ENCODE measurements around the gene BBIP1.
A peak's percentile ranks its signal among the peaks of the same experiment; 100 is the strongest.

Gene BBIP1

DNA sequence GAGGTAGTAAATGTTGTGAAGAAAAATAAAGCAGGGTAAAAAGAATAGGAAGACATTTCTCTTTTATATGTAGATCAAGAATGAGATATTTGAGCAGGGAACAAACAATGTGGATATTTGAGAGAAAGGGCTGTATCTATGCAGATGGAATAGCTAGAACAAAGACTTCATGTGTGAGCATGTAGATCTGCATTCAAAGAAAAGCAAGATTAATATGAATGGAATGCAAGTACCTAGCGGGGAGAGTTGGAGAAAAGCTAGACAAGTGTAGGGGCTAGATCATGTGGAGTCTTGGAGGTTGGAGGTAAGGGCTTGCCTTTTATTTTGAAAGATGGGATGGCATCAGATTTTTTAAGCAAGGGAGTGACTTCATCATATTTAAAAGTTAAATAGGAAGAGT, 27.5 kb upstream of the BBIP1 start:
- Mint-ChIP-seq H3K36me3 (ENCODE audit: low read depth) (peaks cover 69% of the 10 kb centered on the region), H3K4me3 (no peak overlapping the region), H3K27ac (no peak overlapping the region), H3K4me1 (ENCODE audit: low read depth) (peaks cover 60% of the 10 kb centered on the region), H3K9me3 (no peaks in the 10 kb centered on the region), H3K27me3 (no peaks in the 10 kb centered on the region)
- intact Hi-C loops (cut with micrococcal nuclease), result no loop called here

DNA sequence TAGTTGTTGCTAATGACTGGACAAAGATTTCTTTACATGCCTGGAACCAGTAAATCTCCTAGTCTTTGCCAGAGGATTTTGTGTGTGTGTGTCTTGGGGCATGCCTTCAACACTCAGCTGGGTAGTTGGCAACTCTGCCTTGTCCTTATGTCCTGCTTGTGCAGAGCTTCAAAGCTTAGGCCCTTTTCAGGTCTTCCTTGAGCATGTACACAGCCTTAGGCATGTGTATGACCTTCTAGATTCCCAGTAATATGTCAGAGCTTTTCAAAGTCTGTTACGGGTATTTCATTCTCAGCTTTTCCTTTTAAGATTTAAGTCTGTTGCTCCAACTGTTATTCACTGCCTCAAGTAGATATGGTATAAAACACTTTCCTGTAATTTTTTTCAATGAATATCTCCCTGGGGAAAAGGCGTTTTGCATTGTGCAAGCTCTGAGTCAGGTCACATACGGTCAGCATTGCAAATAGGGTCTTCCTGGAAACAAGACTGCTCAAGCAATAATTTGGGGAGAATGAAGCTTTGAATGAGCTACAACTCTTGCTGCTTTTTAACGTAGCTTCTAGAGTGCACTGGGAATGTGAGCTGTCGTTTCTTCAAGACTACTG, 25.9 kb upstream of the BBIP1 start:
- Mint-ChIP-seq H3K4me3 (no peak overlapping the region), H3K4me1 (ENCODE audit: low read depth) (peaks cover 46% of the 10 kb centered on the region), H3K27me3 (no peaks in the 10 kb centered on the region), H3K9me3 (no peaks in the 10 kb centered on the region), H3K27ac (no peak overlapping the region), H3K36me3 (ENCODE audit: low read depth) (peaks cover 77% of the 10 kb centered on the region)
- intact Hi-C loops (cut with micrococcal nuclease), result no loop called here

DNA sequence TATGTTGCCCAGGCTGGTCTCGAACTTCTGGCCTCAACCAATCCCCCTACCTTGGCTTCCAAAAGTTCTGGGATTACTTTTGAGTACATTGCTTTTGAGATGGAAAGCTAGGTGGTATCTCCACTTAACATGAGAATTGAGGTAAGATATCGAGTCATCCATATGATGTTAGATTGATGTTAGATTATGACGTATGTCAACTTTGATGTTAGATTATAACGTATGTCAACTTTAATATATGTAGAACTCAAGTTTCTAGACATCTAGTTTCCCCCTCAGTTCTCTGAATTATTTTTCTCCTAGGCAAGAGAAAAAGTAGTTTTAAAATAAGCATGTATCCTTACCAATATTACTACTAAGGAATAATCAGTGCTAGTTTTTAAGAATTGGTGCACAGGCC, 20.4 kb upstream of the BBIP1 start:
- H3K9me3 Mint-ChIP-seq, result no peaks in the 10 kb centered on the region
- intact Hi-C loops (cut with micrococcal nuclease), result no loop called here
- no peaks in the 10 kb centered on the region for H3K27me3 Mint-ChIP-seq
- peaks cover 45% of the 10 kb centered on the region for H3K36me3 Mint-ChIP-seq (ENCODE audit: low read depth)
- no peak overlapping the region for H3K4me3 Mint-ChIP-seq
- H3K4me1 Mint-ChIP-seq (ENCODE audit: low read depth), result peaks cover 23% of the 10 kb centered on the region
- no peak overlapping the region for H3K27ac Mint-ChIP-seq

DNA sequence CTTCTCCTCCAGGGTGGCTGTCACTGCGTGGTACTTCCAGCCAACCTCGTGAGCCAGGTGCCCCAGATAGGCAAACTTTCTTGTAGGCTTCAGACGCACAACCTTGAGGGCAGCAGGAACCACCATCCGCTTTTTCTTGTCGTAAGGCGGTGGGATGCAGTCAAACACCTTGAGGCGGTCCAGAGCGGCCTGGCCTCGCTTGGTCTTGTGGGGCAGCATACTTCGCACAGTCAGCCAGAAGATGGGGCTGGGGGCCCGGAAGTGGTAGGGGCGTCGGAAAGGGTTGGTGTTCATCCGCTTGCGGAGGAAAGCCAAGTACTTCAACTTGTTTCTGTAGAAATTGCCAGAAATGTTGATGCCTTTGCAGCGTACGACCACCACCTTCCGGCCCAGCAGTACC, 17.8 kb upstream of the BBIP1 start:
- no peak overlapping the region for H3K4me3 Mint-ChIP-seq
- peaks cover 8% of the 10 kb centered on the region for H3K4me1 Mint-ChIP-seq (ENCODE audit: low read depth)
- intact Hi-C loops (cut with micrococcal nuclease), result no loop called here
- no peaks in the 10 kb centered on the region for H3K27me3 Mint-ChIP-seq
- peaks cover 25% of the 10 kb centered on the region for H3K36me3 Mint-ChIP-seq (ENCODE audit: low read depth)
- H3K27ac Mint-ChIP-seq, result no peak overlapping the region
- H3K9me3 Mint-ChIP-seq, result no peaks in the 10 kb centered on the region

DNA sequence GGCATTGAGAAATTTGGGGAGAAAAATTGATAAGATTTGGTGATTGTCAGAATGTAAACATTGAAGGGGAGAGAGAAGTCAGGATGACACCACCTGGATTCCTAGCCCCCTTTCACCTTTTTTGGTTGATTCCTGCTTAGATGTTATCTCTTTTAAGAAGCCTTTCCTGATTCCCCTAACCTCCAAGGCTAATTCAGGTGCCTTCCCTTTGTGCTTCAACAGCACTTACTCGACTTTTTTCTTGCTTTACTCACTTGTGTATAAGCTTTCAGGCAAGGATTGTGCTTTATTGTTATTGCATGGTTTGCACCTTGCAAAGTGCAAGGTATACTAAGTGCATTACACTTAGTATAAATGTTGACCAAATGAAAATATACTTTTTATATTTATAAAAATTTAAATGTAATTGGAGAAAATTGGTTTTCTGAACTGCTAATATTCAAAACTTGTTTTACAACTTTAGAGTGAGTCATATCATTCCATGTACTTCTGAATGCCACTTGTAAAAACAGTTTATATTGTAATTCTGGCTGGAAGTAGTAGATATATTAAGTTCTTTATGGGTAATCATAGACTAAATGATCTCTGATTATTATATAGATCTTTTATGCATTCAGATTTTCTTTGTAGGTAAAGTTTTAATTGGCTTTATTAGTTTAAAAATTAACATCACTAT, 13.7 kb upstream of the BBIP1 start:
- H3K27me3 Mint-ChIP-seq, result no peaks in the 10 kb centered on the region
- H3K27ac Mint-ChIP-seq, result no peak overlapping the region
- no peak overlapping the region for H3K4me3 Mint-ChIP-seq
- H3K36me3 Mint-ChIP-seq (ENCODE audit: low read depth), result peaks cover 12% of the 10 kb centered on the region
- no peaks in the 10 kb centered on the region for H3K9me3 Mint-ChIP-seq
- intact Hi-C loops (cut with micrococcal nuclease), result no loop called here
- peaks cover 8% of the 10 kb centered on the region for H3K4me1 Mint-ChIP-seq (ENCODE audit: low read depth)

DNA sequence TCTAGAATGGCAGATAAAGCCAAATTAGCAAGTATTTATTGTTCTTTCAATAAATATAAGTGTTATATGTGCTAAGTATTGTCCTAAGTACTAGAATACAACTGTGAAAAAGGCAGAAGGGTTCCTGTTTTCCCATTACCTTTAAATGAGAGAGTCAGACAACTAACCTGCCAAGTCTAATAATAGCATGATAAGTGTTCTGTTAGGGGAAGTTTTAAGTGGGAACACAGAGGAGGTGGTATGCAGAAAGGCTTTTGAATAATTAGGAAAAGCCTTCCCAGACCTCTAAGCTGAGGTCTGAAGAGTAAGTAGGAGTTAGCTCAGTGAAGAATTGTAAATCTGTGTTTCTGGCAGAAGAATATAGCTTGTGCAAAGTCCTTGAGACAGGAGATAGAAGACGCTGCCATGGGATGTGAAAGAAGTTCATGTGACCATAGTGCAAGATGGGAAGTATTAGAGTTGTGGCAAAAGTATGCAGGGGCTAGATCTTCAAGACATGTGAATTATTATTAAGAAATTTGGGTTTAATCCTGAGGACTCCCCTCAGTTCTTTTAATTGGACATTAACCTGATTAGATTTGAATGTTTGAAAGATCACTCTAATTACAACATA, 12.9 kb upstream of the BBIP1 start:
- Mint-ChIP-seq H3K27me3 (no peaks in the 10 kb centered on the region), H3K27ac (no peak overlapping the region), H3K36me3 (ENCODE audit: low read depth) (peaks cover 7% of the 10 kb centered on the region), H3K9me3 (no peaks in the 10 kb centered on the region), H3K4me3 (no peak overlapping the region), H3K4me1 (ENCODE audit: low read depth) (peaks cover 8% of the 10 kb centered on the region)
- intact Hi-C loops (cut with micrococcal nuclease), result no loop called here

DNA sequence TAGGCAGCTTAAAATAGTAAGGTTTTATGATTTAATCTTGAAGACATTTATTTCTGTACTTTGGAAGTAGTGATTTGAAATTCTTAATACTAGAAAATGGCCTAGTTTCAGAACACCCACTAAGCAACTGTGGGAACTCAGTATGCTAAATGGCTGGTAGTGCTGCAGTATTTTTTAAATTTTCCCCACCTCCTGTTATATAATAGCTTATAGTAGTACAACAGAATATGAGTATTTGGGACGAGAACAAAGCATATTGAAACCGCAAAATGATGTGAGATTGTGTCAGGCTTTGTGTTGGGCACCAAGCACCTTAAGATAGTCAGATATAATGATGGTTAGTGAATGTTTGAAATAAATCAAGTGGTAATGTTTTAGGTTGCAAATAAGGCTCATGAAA, 8.5 kb upstream of the BBIP1 start:
- intact Hi-C loops (cut with micrococcal nuclease), result loop anchor here (10.0 kb wide), 2 partner anchors 47 to 87 kb away; no protein-coding TSS in a partner anchor
- peaks cover 25% of the 10 kb centered on the region for H3K4me1 Mint-ChIP-seq (ENCODE audit: low read depth)
- H3K27me3 Mint-ChIP-seq, result no peaks in the 10 kb centered on the region

DNA sequence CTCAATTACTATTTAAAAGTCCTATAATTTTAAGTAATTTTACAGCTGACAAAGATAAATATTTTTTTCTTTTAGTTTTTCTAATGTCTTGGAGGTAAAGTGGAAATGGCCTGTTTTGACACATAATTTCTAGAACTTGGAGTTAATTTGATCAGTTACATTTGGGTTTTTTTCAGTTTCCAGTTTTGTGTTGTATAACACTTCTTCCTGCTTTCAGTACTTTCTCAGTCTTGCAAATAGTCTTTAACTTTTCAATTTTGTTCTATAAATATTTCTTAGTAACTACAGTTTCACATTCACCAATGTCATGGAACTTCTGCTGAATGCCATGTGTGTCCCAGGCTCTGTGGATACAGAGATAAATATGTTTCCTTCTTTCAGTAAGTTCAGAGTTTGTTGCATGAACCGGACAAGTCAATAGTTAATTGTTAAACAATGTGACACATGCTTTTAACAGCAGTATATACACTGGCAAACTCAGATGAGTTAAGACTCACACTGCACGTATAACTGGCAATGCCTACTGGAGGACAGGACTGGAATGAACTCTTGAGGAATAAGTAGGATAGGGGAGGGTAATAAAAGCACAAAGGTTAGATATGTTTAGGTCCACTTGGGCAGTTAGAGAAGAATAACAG, 5.0 kb upstream of the BBIP1 start:
- H3K36me3 Mint-ChIP-seq (ENCODE audit: low read depth), result peaks cover 19% of the 10 kb centered on the region
- H3K4me3 Mint-ChIP-seq, result no peak overlapping the region
- H3K27me3 Mint-ChIP-seq, result no peaks in the 10 kb centered on the region
- H3K4me1 Mint-ChIP-seq (ENCODE audit: low read depth), result peaks cover 34% of the 10 kb centered on the region
- H3K27ac Mint-ChIP-seq, result no peak overlapping the region
- no peaks in the 10 kb centered on the region for H3K9me3 Mint-ChIP-seq
- intact Hi-C loops (cut with micrococcal nuclease), result loop anchor here (10.0 kb wide), 2 partner anchors 51 to 91 kb away; no protein-coding TSS in a partner anchor

More for the DNA sequence above, 8.5 kb upstream of the BBIP1 start:
- no peak overlapping the region for H3K4me3 Mint-ChIP-seq
- no peak overlapping the region for H3K27ac Mint-ChIP-seq
- H3K9me3 Mint-ChIP-seq, result no peaks in the 10 kb centered on the region
- peaks cover 5% of the 10 kb centered on the region for H3K36me3 Mint-ChIP-seq (ENCODE audit: low read depth)

DNA sequence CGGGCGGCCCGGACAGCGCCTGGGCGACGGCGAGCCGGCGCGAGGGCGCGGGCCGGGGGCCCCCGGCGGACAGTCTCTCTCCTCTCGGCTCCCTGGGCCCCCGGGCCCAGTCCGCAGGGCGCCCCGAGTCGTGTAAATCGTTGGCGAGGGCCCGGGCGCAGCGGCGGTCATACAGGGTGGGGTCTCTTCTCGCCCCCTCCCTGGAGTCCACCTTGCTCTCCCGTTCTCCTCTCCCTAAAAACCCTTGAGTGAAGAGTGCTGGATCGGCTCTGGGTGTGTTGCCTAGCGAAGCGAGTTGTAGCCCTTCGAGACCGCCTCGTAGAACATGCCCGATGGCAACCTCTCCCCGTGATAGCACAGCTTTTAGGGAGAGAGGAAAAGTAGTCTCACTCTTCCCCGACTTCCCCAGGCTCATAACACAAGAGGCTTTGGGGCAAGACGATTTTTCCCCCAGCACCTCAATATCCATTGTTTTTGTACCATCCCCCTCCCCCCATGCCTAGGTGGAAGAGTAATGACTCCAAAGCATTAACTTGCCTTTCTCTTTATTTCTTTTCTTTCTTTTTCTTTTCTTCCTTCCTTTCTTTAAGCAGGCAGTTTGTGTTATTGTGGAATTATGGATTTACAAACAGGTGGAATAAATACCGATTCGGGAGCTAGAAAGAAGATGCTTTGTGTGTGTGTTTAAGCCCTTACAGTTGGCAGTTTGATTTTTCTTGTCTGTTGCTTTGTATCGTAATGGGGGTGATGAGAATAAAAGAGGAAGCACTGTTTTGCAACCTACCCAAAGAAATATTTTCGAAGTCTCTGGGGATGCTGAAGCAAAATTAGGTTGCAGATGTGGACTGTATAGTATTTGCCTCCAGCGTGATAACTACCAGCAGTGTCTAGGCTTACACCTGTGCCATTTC, 1.2 kb upstream of the BBIP1 start:
- intact Hi-C loops (cut with micrococcal nuclease), result loop anchor here (2.0 to 10.0 kb wide), 6 partner anchors 55 to 998 kb away; partner anchors contain the start of genes SMNDC1 and XPNPEP1
- H3K4me3 Mint-ChIP-seq, result peak overlapping the region; percentile 97
- H3K27me3 Mint-ChIP-seq, result no peaks in the 10 kb centered on the region
- peak overlapping the region; percentile 99 for H3K27ac Mint-ChIP-seq
- peaks cover 21% of the 10 kb centered on the region for H3K36me3 Mint-ChIP-seq (ENCODE audit: low read depth)
- no peaks in the 10 kb centered on the region for H3K9me3 Mint-ChIP-seq
- H3K4me1 Mint-ChIP-seq (ENCODE audit: low read depth), result peaks cover 34% of the 10 kb centered on the region

DNA sequence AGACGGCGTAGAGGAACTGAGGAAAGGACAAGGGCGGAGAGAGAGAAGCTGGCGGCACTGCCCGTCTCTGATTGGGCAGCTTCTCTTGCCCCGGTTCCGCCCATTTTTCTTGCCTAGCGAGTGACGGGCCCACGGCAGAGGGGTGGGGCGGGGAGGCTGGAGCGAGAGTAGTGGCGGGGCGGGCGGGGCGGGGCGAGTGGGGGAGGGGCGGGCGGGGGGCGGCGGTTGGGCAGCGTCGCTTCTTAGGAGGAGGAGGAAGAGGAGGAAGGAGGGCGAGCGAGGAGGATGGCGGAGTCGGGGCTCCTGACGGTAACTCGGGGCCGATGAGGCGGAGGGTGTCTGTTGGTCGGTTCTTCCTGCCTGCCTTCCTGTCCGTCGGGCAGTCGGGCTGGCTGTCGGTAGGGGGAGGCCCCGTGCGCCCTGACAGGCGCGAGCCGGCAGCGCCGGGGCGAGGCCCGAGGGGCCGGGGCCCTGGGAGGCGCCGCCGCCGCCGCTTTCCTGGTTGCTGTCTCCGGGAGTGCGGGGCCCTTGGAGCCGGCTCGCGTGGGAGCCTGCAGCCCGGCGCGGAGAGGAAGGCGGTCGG, 460 bp upstream of the BBIP1 start, which contains the start of gene SHOC2:
TSS of gene SHOC2 (plus strand) at position 256 of the 583 bp plus-strand sequence. CDS start 44,755 bp downstream, outside the sequence.
- Mint-ChIP-seq H3K36me3 (ENCODE audit: low read depth) (peaks cover 20% of the 10 kb centered on the region), H3K4me1 (ENCODE audit: low read depth) (peaks cover 32% of the 10 kb centered on the region), H3K27ac (peak within 1 kb of the TSS; percentile 99), H3K27me3 (no peaks in the 10 kb centered on the region), H3K9me3 (no peaks in the 10 kb centered on the region), H3K4me3 (peak within 1 kb of the TSS; percentile 97)
- intact Hi-C loops (cut with micrococcal nuclease), result loop anchor here (2.0 to 10.0 kb wide), 4 partner anchors 55 to 997 kb away; partner anchors contain the start of genes SMNDC1 and XPNPEP1

DNA sequence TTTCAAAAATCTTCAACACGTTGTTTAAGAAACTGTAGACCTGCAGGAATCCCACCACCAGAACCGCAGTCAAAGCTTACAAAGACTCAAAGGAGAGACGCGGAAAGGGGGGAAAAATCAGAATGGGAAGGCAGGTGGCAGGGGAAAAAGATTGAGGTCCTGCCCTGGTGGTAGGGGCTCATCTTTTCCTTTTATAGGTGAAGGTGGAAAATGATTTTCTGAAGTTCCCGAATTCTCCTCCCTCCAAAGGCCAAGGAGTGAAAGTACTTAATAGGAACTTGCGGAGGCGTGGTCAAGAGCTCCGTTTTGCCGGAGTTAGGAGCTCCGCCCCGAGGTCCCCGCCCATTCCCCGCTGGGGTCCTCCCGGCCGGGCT, 724 bp downstream of the BBIP1 start:
- intact Hi-C loops (cut with micrococcal nuclease), result loop anchor here (2.0 to 10.0 kb wide), 4 partner anchors 53 to 996 kb away; partner anchors contain the start of genes SMNDC1 and XPNPEP1

DNA sequence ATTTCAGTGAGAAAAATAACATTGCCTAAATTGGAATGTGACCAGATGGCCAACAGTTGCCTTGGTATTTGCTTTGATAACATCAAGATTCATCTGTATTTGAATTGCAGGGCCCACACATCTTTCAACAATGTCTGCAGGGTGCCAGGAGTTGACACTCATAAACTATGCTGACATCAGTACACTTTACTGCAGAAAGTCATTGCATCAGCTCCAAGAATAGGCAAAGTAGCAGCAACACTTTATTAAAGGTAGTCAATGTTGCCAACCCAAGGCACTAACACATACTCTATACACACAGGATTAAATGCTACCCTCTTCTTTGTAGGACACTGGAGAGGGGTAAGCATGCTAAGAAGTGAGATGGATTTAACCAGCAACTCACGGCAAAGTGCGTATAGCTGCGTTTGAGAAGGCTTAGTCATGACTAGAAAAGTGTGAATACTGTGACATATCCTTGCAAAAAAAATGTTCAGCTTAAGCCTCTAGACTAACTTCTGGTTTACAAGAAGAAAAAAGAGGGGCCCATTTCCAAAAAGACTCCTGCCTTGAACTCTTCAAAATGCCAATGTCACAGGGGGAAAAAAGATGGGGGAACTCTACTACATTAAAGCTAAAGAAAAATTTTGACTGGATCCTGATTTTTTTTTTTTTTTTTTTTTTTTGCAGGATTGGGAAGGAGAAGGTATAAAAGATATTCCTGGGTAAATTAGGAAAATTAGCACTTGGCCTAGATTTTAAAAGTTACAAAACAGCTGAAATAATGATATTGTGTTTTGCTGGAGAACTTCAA, 2.2 kb downstream of the BBIP1 start:
- H3K4me1 Mint-ChIP-seq (ENCODE audit: low read depth), result peaks cover 18% of the 10 kb centered on the region
- peaks cover 20% of the 10 kb centered on the region for H3K36me3 Mint-ChIP-seq (ENCODE audit: low read depth)
- H3K9me3 Mint-ChIP-seq, result no peaks in the 10 kb centered on the region
- intact Hi-C loops (cut with micrococcal nuclease), result loop anchor here (5.0 to 10.0 kb wide), 2 partner anchors 612 to 994 kb away; partner anchors contain the start of genes SMNDC1 and XPNPEP1
- no peak overlapping the region for H3K27ac Mint-ChIP-seq
- no peaks in the 10 kb centered on the region for H3K27me3 Mint-ChIP-seq
- H3K4me3 Mint-ChIP-seq, result no peak overlapping the region

More for the DNA sequence above, 724 bp downstream of the BBIP1 start:
- Mint-ChIP-seq H3K9me3 (no peaks in the 10 kb centered on the region), H3K36me3 (ENCODE audit: low read depth) (peaks cover 20% of the 10 kb centered on the region), H3K4me1 (ENCODE audit: low read depth) (peaks cover 23% of the 10 kb centered on the region), H3K27ac (peak overlapping the region; percentile 99), H3K27me3 (no peaks in the 10 kb centered on the region), H3K4me3 (peak overlapping the region; percentile 97)
